H1 (cell line): Measurements from ENCODE around the gene MCUB. TPM values are rescaled to one million over a fixed set of nuclear protein-coding genes. Genes with fewer than 3 reads are reported as not detected.

Source experiments
- CTCF ChIA-PET: fragments of 300-600 bp; sonication (Branson Sonifier 250); formaldehyde crosslinking; loops from one replicate; lab custom pipeline; 2021; ENCODE audit not compliant: partially characterized antibody; lab: Charles Lee
- POLR2A ChIA-PET: fragments of 300-600 bp; sonication (Branson Sonifier 250); formaldehyde crosslinking; loops from one replicate; lab custom pipeline; 2021; ENCODE audit warnings: inconsistent platforms; ENCODE audit not compliant: partially characterized antibody; lab: Charles Lee
- DNase-seq, 2 experiments: peaks; one replicate each; pipeline versions ENCODE4 v3.0.0 to v3.0.0-alpha.2; 2010 to 2022; ENCODE audit warnings: low spot score in 2 of 2, low read depth in 1 of 2, mixed read lengths in 1 of 2
- FAIRE-seq: peaks from 2 replicates; lab custom pipeline; 2011; peaks lifted over from hg19 to GRCh38; lab: Jason Lieb, UNC
- H2AFZ ChIP-seq: 2 replicates; pipeline ENCODE4 v1.8.1; 2012; ENCODE audit warnings: low read length, inconsistent platforms
- H2AK5ac ChIP-seq: 2 replicates; pipeline ENCODE4 v1.6.1; 2013; ENCODE audit warnings: low read depth, low read length
- H2BK120ac ChIP-seq: replicated peaks from 2 replicates; pipeline ENCODE3; 2013; ENCODE audit warnings: low read depth, low read length, inconsistent platforms
- H2BK12ac ChIP-seq: 2 replicates; pipeline ENCODE4 v1.6.1; 2013; ENCODE audit warnings: low read depth, low read length
- H2BK15ac ChIP-seq: 2 replicates; pipeline ENCODE4 v1.6.1; 2013; ENCODE audit warnings: low read length
- H2BK20ac ChIP-seq: 2 replicates; pipeline ENCODE4 v1.6.1; 2013; ENCODE audit warnings: low read length
- H2BK5ac ChIP-seq: 2 replicates; pipeline ENCODE4 v1.6.1; 2013; ENCODE audit warnings: low read depth, low read length
- H3K14ac ChIP-seq: 2 replicates; pipeline ENCODE4 v1.6.1; 2013; ENCODE audit warnings: inconsistent platforms; ENCODE audit not compliant: insufficient read length
- H3K18ac ChIP-seq: 2 replicates; pipeline ENCODE4 v1.6.1; 2013; ENCODE audit warnings: low read length; ENCODE audit errors: extremely low read depth
- H3K23ac ChIP-seq: 2 replicates; pipeline ENCODE4 v1.6.1; 2013; ENCODE audit warnings: inconsistent platforms; ENCODE audit not compliant: insufficient read length
- H3K23me2 ChIP-seq: 2 replicates; pipeline ENCODE4 v1.6.1; 2013; ENCODE audit warnings: low read depth, low read length
- H3K27ac ChIP-seq: 2 replicates; pipeline ENCODE4 v1.6.1; 2011; ENCODE audit warnings: low read depth, low read length, inconsistent platforms
- H3K27me3 ChIP-seq, 4 experiments: replicated peaks in 1 of 4; 1 replicate in 1 of 4; 2 replicates in 3 of 4; pipeline versions ENCODE4 v1.6.1 to v1.8.1; 2011 to 2013; ENCODE audit warnings: low read length in 3 of 4, mild to moderate bottlenecking in 3 of 4, inconsistent platforms in 2 of 4, mixed read lengths in 2 of 4, moderate library complexity in 1 of 4; ENCODE audit not compliant: control insufficient read depth in 3 of 4, insufficient read depth in 3 of 4; ENCODE audit errors: extremely low read depth in 1 of 4
- H3K36me3 ChIP-seq, 4 experiments: 2 replicates each; pipeline versions ENCODE4 v1.6.1 to v1.8.1; 2011 to 2013; ENCODE audit warnings: mild to moderate bottlenecking in 4 of 4, low read length in 3 of 4, moderate library complexity in 2 of 4, control low read depth in 1 of 4, inconsistent platforms in 1 of 4; ENCODE audit not compliant: insufficient read depth in 4 of 4, control insufficient read depth in 2 of 4
- H3K4ac ChIP-seq: replicated peaks from 2 replicates; pipeline ENCODE3; 2013; ENCODE audit warnings: low read length, low read depth, mixed read lengths, inconsistent platforms; ENCODE audit not compliant: insufficient read length
- H3K4me1 ChIP-seq, 4 experiments: replicated peaks in 1 of 4; 1 replicate in 1 of 4; 2 replicates in 3 of 4; pipeline versions ENCODE4 v1.6.1 to v1.8.1; 2011 to 2013; ENCODE audit warnings: low read length in 3 of 4, inconsistent platforms in 2 of 4, mixed read lengths in 1 of 4; ENCODE audit not compliant: insufficient read depth in 4 of 4, control insufficient read depth in 3 of 4
- H3K4me2 ChIP-seq, 2 experiments: 2 replicates each; pipeline versions ENCODE4 v1.6.1 to v1.8.1; 2011 to 2013; ENCODE audit warnings: low read depth in 2 of 2, low read length in 2 of 2, control low read depth in 1 of 2, inconsistent platforms in 1 of 2, mild to moderate bottlenecking in 1 of 2; ENCODE audit not compliant: insufficient read depth in 1 of 2
- H3K4me3 ChIP-seq, 4 experiments: fragments of 200-600, 300-600 bp in 1 of 4; sonication (generic), shearing (Covaris generic), sonication (Bioruptor Twin) in 1 of 4; 2 replicates each; pipeline versions ENCODE4 v1.5.1 to v1.8.1; 2011 to 2016; ENCODE audit warnings: low read length in 4 of 4, low read depth in 3 of 4, control low read depth in 2 of 4, inconsistent platforms in 2 of 4, mild to moderate bottlenecking in 2 of 4, mixed read lengths in 1 of 4, moderate library complexity in 1 of 4; ENCODE audit not compliant: insufficient read depth in 2 of 4; ENCODE audit errors: extremely low read depth in 1 of 4
- H3K56ac ChIP-seq: replicated peaks from 2 replicates; pipeline ENCODE3; 2013; ENCODE audit warnings: low read depth, mild to moderate bottlenecking, mixed read lengths, low read length, inconsistent platforms; ENCODE audit not compliant: insufficient read length
- H3K79me1 ChIP-seq: 2 replicates; pipeline ENCODE4 v1.6.1; 2013; ENCODE audit warnings: low read depth, low read length, control low read depth
- H3K79me2 ChIP-seq, 2 experiments: 2 replicates each; pipeline versions ENCODE4 v1.6.1 to v1.8.1; 2012 to 2013; ENCODE audit warnings: low read length in 2 of 2, mild to moderate bottlenecking in 2 of 2, inconsistent platforms in 1 of 2; ENCODE audit not compliant: insufficient read depth in 2 of 2, control insufficient read depth in 1 of 2
- H3K9ac ChIP-seq, 4 experiments: replicated peaks in 1 of 4; 1 replicate in 1 of 4; 2 replicates in 3 of 4; pipeline versions ENCODE4 v1.6.1 to v1.8.1; 2011 to 2013; ENCODE audit warnings: low read depth in 3 of 4, low read length in 3 of 4, control low read depth in 2 of 4, mild to moderate bottlenecking in 2 of 4, moderate library complexity in 2 of 4, inconsistent platforms in 1 of 4; ENCODE audit errors: extremely low read depth in 1 of 4
- H3K9me3 ChIP-seq, 2 experiments: 2 replicates each; pipeline versions ENCODE4 v1.6.1 to v1.8.1; 2012 to 2013; ENCODE audit warnings: mild to moderate bottlenecking in 2 of 2, moderate library complexity in 2 of 2, control low read depth in 1 of 2, inconsistent platforms in 1 of 2, low read depth in 1 of 2, low read length in 1 of 2, mixed read lengths in 1 of 2; ENCODE audit not compliant: insufficient read depth in 2 of 2
- H4K20me1 ChIP-seq, 2 experiments: replicated peaks in 1 of 2; 2 replicates each; pipeline versions ENCODE3 to v1.8.1; 2011 to 2013; ENCODE audit warnings: inconsistent platforms in 2 of 2, low read length in 2 of 2, mild to moderate bottlenecking in 1 of 2; ENCODE audit not compliant: insufficient read depth in 2 of 2, control insufficient read depth in 1 of 2
- H4K5ac ChIP-seq: 2 replicates; pipeline ENCODE4 v1.6.1; 2013; ENCODE audit warnings: low read length, low read depth, mixed read lengths, inconsistent platforms; ENCODE audit not compliant: insufficient read length
- H4K8ac ChIP-seq: 2 replicates; pipeline ENCODE4 v1.8.0; 2013; ENCODE audit warnings: mild to moderate bottlenecking, moderate library complexity, low read length, inconsistent platforms; ENCODE audit not compliant: insufficient read depth; ENCODE audit errors: extremely low read depth
- H4K91ac ChIP-seq: replicated peaks from 2 replicates; pipeline ENCODE3; 2013; ENCODE audit warnings: low read length, mixed read lengths, inconsistent platforms; ENCODE audit not compliant: insufficient read length
- BCL11A ChIP-seq, 2 experiments: IDR thresholded peaks; one replicate each; pipeline ENCODE4 v1.6.1; 2011; ENCODE audit warnings: low read depth in 2 of 2, low read length in 2 of 2, mild to moderate bottlenecking in 2 of 2
- CBX8 ChIP-seq: fragments of 300-800, 300-1000 bp; sonication (generic); IDR thresholded peaks from 2 replicates; pipeline ENCODE4 v1.7.1; 2016; ENCODE audit warnings: low read depth, low read length, borderline replicate concordance
- CTBP2 ChIP-seq: IDR thresholded peaks from 2 replicates; pipeline ENCODE4 v1.7.0; 2011; ENCODE audit warnings: borderline replicate concordance, mild to moderate bottlenecking, moderate library complexity, mixed read lengths, low read length; ENCODE audit not compliant: insufficient read depth, insufficient read length
- EGR1 ChIP-seq: IDR thresholded peaks from 2 replicates; pipeline ENCODE4 v1.6.1; 2011; ENCODE audit warnings: low read depth, low read length, borderline replicate concordance
- GTF2F1 ChIP-seq: IDR thresholded peaks from 2 replicates; pipeline ENCODE4 v1.6.1; 2012; ENCODE audit warnings: low read depth, low read length, improper control_type of control experiment, borderline replicate concordance
- MAFK ChIP-seq: IDR thresholded peaks from 2 replicates; pipeline ENCODE4 v1.6.1; 2012; ENCODE audit warnings: low read depth, mild to moderate bottlenecking, improper control_type of control experiment, low read length
- NANOG ChIP-seq: IDR thresholded peaks from 2 replicates; pipeline ENCODE4 v1.6.1; 2011; ENCODE audit warnings: low read length, low read depth, mild to moderate bottlenecking, inconsistent platforms; ENCODE audit not compliant: insufficient read depth, poor library complexity, severe bottlenecking
- PHF8 ChIP-seq: fragments of 200-600 bp; sonication (generic); conservative IDR thresholded peaks from 2 replicates; pipeline ENCODE4 v1.7.1; 2012; ENCODE audit warnings: low read depth, mild to moderate bottlenecking, inconsistent platforms, low read length, moderate library complexity
- POLR2A ChIP-seq, 2 experiments: IDR thresholded peaks; 1 replicate in 1 of 2; 2 replicates in 1 of 2; pipeline ENCODE4 v1.6.1; 2011; ENCODE audit warnings: low read depth in 2 of 2, low read length in 2 of 2, mild to moderate bottlenecking in 2 of 2; ENCODE audit errors: control extremely low read depth in 1 of 2
- SP1 ChIP-seq: IDR thresholded peaks from 2 replicates; pipeline ENCODE4 v1.6.1; 2011; ENCODE audit warnings: low read depth, low read length
- TBP ChIP-seq: IDR thresholded peaks from 2 replicates; pipeline ENCODE4 v1.6.1; 2011; ENCODE audit warnings: low read depth, low read length, improper control_type of control experiment
- YY1 ChIP-seq: IDR thresholded peaks from 2 replicates; pipeline ENCODE4 v1.6.1; 2011; ENCODE audit warnings: low read depth, mild to moderate bottlenecking, low read length
- WGBS, 2 experiments: shearing (Covaris generic) in 1 of 2; methylation state at CpG; one replicate each; pipeline versions ENCODE4 v1.1.6 to v1.1.7; 2013 to 2015; ENCODE audit warnings: low lambda C conversion rate in 2 of 2, mixed read lengths in 2 of 2, inconsistent platforms in 1 of 2, low coverage in 1 of 2, missing lambda C conversion rate in 1 of 2; ENCODE audit not compliant: insufficient replicate concordance in 2 of 2, insufficient coverage in 1 of 2, insufficient read length in 1 of 2; ENCODE audit errors: extremely low coverage in 1 of 2, missing lambda C conversion rate in 1 of 2; 5-methylcytosine and 5-hydroxymethylcytosine counted together
- polyA plus RNA-seq, 7 experiments: library from polyadenylated mRNA; depleted of rRNA in 3 of 7; stranded (reverse) in 5 of 7; unstranded in 2 of 7; fragments of >200 nt in 5 of 7; fragments of 200-250 nt in 2 of 7; gene quantifications; 1 replicate in 5 of 7; 2 replicates in 1 of 7; 4 replicates in 1 of 7; pipeline versions ENCODE4 v1.2.1 to v1.2.3, GENCODE V29; 2011 to 2013; ENCODE audit warnings: missing spikeins in 2 of 7, mixed read lengths in 2 of 7
- total RNA-seq: library from RNA; stranded (reverse); fragmentation: NEBNext Ultra II Directional; extraction: Animal tissue kit (Norgen Biotek cat#: 25700); gene quantifications from 2 replicates; pipeline ENCODE4 v1.2.1, GENCODE V29; 2021
- TF ChIP-seq, protein P1 (sequence below): IDR thresholded peaks from 2 replicates; pipeline ENCODE4 v1.6.1; 2011; ENCODE audit warnings: low read depth, mild to moderate bottlenecking, low read length; ENCODE audit not compliant: insufficient read depth

The MCUB gene
- total and polyA plus RNA-seq, 2 of the 8 experiments (the other 6 are each of a cell fraction or from before 2014, with no cell fraction given) = 15.2 to 19.4 TPM

DNA sequence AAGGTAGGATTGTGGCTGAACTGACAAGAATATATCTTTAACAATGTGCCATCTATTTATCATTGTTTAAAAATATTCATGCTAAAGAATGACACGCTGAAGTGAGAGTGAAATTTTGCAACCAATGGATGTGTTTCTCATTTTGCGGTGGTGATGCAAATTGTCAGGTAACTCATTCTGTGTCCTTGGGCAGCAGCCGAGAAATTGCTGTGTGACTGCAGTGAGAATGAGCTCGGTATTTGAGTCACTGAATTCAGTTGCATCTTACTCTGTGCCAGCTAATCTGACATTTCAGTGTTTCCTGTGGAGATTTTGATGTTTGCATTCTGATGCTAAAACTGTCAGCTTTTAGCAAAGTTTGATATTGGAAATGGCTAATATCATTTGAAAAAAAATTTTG lies 28.1 kb downstream of the MCUB start:
- Histone ChIP-seq H3K18ac (no peak overlapping the region), H3K79me2 (no peaks in the 10 kb centered on the region; a peak in 1 of 4 replicates), H4K20me1 (no peaks in the 10 kb centered on the region), H4K5ac (no peak overlapping the region), H2BK12ac (no peak overlapping the region), H3K4me1 (peaks cover 0 to 8% (median 0%) of the 10 kb centered on the region in 4 experiments; a peak in 2 of 7 replicates)
- TF ChIP-seq PHF8 = no peak
- no peak for TF ChIP-seq CBX8
- no peak for TF ChIP-seq BCL11A (IDR thresholded peaks at IDR 0.05; ENCODE audit: low read depth in 2 of 2, low read length in 2 of 2)
- TF ChIP-seq TBP = no peak
- TF ChIP-seq EGR1 = no peak
- no peak for TF ChIP-seq CTBP2
- no peak for TF ChIP-seq NANOG
- TF ChIP-seq GTF2F1 = no peak
- TF ChIP-seq MAFK = no peak
- no peak for TF ChIP-seq POLR2A (IDR thresholded peaks at IDR 0.05; ENCODE audit: control extremely low read depth in 1 of 2, low read depth in 2 of 2, low read length in 2 of 2)
- TF ChIP-seq, protein P1, sequence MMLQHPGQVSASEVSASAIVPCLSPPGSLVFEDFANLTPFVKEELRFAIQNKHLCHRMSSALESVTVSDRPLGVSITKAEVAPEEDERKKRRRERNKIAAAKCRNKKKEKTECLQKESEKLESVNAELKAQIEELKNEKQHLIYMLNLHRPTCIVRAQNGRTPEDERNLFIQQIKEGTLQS = no peak
- TF ChIP-seq YY1 = no peak
- TF ChIP-seq SP1 = no peak
- TF ChIP-seq, all 59 proteins: peak for 0
- H2BK20ac ChIP-seq = no peak overlapping the region
- H3K4me2 ChIP-seq = no peak overlapping the region
- WGBS, 2 experiments = 84% methylated on average over 4 of the region's 4 CpGs; no CpG with 5 or more reads in 1 of the 2 experiments
- H2AK5ac ChIP-seq = no peak overlapping the region
- no peak overlapping the region for H3K4me3 ChIP-seq
- no peak overlapping the region for H3K23ac ChIP-seq
- H2BK120ac ChIP-seq = no peak overlapping the region
- no peak overlapping the region for H3K56ac ChIP-seq
- no peaks in the 10 kb centered on the region for H3K27me3 ChIP-seq
- FAIRE-seq (no peak), DNase-seq (no peak)
- H3K9me3 ChIP-seq = peaks cover 6 to 7% of the 10 kb centered on the region in 2 experiments; a peak in 3 of 4 replicates
- no peak overlapping the region for H3K27ac ChIP-seq
- H4K8ac ChIP-seq = no peak overlapping the region
- ChIA-PET CTCF (interaction anchor here (1.3 kb wide), 1 partner anchor 16 kb away, joined by 3 read pairs; no protein-coding TSS in a partner anchor), POLR2A (no interaction called here)
- no peaks in the 10 kb centered on the region for H3K36me3 ChIP-seq
- no peak overlapping the region for H2BK15ac ChIP-seq
- H3K14ac ChIP-seq = no peak overlapping the region
- no peak overlapping the region for H3K4ac ChIP-seq
- H3K23me2 ChIP-seq = no peaks in the 10 kb centered on the region
- H3K79me1 ChIP-seq = no peaks in the 10 kb centered on the region
- H2AFZ ChIP-seq = no peak overlapping the region
- H2BK5ac ChIP-seq = no peak overlapping the region
- H3K9ac ChIP-seq = no peak overlapping the region
- no peak overlapping the region for H4K91ac ChIP-seq
